Stimulated activated CD8-positive, alpha-beta memory T cell treated with anti-CD3 and anti-CD28 coated beads, Interleukin-7, amount 100 ng/mL, for 24 hours (primary cell): ENCODE results near the gene PRSS21.

Experiments
- DNase-seq: peaks from one replicate; pipeline ENCODE4 v3.0.0-alpha.2; 2020; ENCODE audit warnings: low read depth

Gene PRSS21

GRCh38 chr16:2779978-2780898 is 36.8 kb upstream of the PRSS21 start:
- DNase-seq: no peak

GRCh38 chr16:2782583-2783351 is 34.3 kb upstream of the PRSS21 start:
- DNase-seq: no peak

- DNase-seq: no peak
Measured at GRCh38 chr16:2783581-2784357, 33.3 kb upstream of the PRSS21 start.

- DNase-seq: no peak
Measured at GRCh38 chr16:2784358-2785100, 32.5 kb upstream of the PRSS21 start.

GRCh38 chr16:2785101-2785991 is 31.7 kb upstream of the PRSS21 start:
- DNase-seq: no peak

- no peak for DNase-seq
Measured at GRCh38 chr16:2786061-2786825, 30.8 kb upstream of the PRSS21 start.

- no peak for DNase-seq
Measured at GRCh38 chr16:2786826-2787151, 30.2 kb upstream of the PRSS21 start.

- DNase-seq: no peak
Measured at GRCh38 chr16:2787406-2787805, 29.6 kb upstream of the PRSS21 start, which contains the start of gene PRSS33. TSS of gene PRSS33 (minus strand) at chr16:2787560. CDS start at chr16:2786547, 1,013 bp downstream.

GRCh38 chr16:2787961-2788360 is 29.1 kb upstream of the PRSS21 start:
- DNase-seq: no peak

GRCh38 chr16:2790631-2791030 is 26.4 kb upstream of the PRSS21 start:
- DNase-seq: no peak

GRCh38 chr16:2791174-2791573 is 25.9 kb upstream of the PRSS21 start:
- DNase-seq: no peak

GRCh38 chr16:2792940-2793339 is 24.1 kb upstream of the PRSS21 start:
- no peak for DNase-seq

- DNase-seq: no peak
Measured at GRCh38 chr16:2795395-2796143, 21.5 kb upstream of the PRSS21 start.

- DNase-seq: no peak
Measured at GRCh38 chr16:2798723-2799204, 18.3 kb upstream of the PRSS21 start.

GRCh38 chr16:2799205-2799858 is 17.7 kb upstream of the PRSS21 start:
- no peak for DNase-seq

GRCh38 chr16:2799859-2800226 is 17.2 kb upstream of the PRSS21 start:
- no peak for DNase-seq

GRCh38 chr16:2803545-2804195 is 13.4 kb upstream of the PRSS21 start:
- DNase-seq: no peak

GRCh38 chr16:2804728-2805127 is 12.3 kb upstream of the PRSS21 start:
- no peak for DNase-seq
